Activated T-helper 9 cell treated with anti-CD3 and anti-CD28 coated beads, Interleukin-2, amount 50 U/mL, for 16 hours (primary cell): ENCODE results near the gene THOC3.
"Not testable (repeated sequence)": the region's sequence is repeated elsewhere in the genome, so short reads cannot be mapped to it uniquely, and the experiment has no call there.

Experiments
- DNase-seq: peaks from one replicate; pipeline ENCODE4 v3.0.0-alpha.2; 2020; ENCODE audit warnings: low read depth

Gene THOC3

DNA sequence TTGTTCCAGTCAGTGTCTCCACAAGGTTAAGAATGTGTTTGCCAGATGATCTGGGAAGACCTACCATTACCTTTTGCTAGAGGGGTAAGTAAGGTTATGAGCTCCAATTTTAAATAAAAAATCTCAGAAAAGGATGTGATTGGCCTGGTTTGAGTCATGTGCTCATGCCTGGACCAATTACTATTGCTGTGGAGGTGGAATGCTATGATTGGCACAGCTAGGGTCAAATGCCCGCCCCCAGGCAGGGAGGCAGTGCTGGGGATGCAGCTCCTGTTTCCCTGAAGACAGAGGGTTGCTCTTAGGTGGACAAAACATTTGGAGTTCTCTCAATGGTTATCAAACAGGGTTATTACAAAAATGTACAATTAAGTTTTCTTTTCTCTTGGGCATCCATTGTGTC lies 29.6 kb downstream of the THOC3 start:
- DNase-seq, result not testable (repeated sequence)

- DNase-seq, result not testable (repeated sequence)
Measured at GRCh38 chr5:175928752-175929151, 39.4 kb downstream of the THOC3 start.

DNA sequence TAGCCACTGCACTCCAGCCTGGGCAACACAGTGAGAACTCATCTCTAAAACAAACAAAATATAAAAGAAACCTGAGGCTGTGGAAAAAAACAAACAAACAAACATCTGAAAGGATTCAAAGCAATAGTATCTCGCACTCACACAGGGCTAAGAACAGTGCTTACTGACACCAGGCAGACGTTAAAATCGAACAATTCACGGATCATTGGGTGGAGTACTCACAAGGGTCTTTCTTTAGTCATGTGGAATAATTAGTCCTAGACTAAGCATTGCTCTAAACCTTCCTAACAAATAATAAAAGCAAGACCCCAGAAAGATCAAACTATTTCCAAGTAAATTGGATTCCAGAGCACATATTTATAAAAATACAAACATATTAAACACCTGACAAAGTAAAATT lies 43.0 kb downstream of the THOC3 start:
- DNase-seq, result not testable (repeated sequence)

DNA sequence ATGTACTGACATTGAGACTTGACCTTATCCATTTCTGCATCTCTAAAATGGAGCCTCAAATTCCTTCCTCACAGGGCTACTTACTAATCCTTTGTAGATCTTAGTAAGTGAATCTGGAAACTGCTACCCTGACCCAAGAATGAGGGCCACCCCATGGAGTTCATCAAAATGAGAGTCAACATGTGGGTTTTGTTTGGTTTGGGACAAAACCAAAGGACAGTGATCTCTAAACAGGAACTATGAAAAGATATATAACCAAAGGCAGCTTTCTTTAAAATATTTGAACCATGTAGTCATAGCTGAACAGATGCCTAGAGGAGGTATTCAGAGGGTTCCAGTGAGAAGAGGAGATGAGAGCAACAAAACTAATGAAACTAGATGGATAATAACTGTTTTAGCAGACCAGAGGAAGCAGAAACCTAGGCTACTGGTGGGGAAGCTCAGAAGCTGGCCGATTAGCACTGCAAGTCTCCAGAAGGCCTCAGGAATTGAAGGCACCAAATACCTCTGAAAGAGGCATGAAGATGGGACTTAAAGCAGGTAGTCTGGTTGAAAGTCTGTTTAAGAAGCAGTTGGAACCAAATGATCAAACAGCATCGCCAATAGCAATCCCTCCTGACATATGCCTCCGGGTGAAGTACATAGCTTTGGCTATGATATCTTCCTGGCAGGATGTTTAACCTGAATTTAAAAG lies 45.8 kb downstream of the THOC3 start:
- DNase-seq, result no peak

DNA sequence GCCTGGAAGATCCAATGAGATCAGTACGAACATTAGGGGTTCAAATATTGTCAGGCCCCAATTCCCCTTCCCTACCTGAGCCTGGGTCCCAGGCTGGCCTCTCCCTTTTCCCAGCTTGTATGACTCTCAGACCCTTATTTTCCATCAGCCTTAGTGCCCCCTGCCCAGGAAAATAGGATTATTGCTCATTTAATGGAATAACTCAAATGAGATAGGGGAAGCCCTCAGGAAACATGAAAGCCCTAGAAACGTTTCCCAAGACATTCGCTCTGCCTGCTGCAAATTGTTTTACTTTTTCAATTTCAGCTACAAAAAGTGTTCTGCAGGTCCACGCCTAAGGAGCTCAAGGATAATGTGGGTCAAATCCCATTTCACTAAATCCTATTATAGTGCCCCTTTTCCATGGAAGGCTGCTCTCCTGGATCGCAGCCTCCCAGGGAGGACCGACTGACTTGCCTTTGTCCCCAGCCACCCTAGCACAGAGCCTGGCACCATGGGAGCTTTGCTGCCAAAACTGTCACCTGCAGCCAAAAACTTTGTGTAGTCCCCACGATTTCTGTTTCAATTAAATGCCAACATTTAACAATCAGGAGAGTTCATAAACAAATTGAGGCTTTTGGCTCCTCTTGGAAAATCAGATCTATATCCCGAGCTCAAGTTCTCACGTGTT lies 46.9 kb downstream of the THOC3 start:
- no peak for DNase-seq

GRCh38 chr5:175920231-175920811 lies 47.8 kb downstream of the THOC3 start:
- no peak for DNase-seq

DNA sequence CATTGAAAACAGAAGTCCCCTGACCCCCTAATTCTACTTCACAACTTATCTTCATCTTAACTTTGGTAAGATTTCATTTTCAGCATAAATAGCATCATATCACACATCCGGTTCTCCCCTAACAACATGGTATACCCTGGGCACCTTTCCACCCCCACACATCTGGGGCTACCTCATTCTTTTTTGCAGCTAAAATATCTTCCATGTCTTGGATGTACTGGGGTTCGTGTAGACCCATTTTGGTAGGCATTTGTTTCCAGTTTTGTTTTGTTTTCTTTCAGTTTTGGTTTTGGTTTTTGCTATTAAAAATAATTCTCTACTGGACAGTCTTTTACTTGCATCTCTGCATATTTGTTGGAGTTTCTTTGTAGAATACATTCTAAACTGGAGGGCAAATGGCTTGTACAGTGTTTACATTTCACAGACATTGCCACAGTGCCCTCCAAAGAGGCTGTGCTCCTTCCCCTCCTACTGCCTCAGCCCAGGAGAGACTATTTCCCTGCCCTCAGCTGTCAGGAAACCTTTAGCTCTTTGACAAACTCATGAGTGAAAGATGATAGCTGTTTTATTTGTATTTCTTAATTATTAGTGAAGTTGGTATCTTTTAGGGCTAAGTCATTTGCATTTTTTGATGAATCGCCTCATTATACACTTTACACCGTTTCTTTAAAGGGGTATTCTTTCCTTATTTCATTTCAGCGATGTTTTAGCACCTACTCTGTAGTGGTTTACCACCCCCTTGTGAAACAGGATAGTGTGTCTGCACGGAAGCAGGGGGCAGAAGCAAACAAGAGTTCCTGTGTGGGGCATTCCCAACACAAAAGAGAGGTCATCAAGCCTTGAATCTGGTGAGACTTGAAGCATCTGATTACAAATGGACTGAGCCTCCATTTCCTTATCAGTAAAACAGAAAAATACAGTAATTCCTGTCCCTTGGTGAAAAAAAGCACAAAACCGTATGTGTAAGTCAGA lies 52.8 kb downstream of the THOC3 start:
- not testable (repeated sequence) for DNase-seq

DNA sequence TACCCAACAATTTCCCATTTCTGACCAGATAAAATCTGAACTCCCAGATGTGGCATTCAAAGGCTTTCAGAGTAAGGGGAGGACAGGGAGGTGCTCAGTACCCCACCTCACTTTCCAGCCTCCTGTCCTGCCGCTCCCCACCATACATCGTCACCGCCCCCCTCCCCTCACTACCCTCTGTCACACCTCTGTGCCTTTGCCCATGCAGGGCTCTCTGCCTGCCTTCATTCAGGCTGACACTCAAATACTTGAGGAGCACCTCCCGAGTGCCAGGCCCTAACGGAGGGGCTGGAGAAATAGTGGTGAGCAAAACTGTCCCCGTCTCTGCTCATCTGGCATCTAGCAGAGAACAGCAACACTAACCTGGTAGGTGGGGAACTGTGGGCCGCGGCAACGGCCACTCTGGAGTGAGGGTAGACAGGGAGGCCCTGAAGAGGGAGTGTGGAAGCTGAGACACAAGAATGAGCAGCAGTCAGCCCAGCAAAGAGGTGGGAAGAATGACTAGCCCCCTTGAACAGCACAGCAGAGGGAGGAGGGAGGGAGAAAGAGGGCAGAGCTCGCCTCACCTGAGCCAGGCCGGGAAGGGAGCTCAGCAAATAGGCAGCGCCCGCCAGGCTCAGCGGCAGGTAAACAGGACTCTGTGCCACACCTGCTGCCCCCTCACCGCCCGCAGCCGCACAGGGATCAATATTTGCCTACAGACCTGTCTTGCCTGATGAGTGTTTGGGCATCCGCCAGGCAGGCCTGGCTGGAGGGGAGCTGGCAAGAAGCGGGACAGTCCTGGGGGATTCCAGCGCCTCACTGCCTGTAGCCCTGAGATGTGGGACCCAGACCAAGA lies 54.1 kb downstream of the THOC3 start:
- DNase-seq, result not testable (repeated sequence)

- not testable (repeated sequence) for DNase-seq
Measured at GRCh38 chr5:175910072-175910471, 58.0 kb downstream of the THOC3 start.
